H1 (cell line): ENCODE results near the gene BCAS3. TPM values are rescaled to one million over a fixed set of nuclear protein-coding genes. Genes with fewer than 3 reads are reported as not detected.

Experiments used
- CTCF ChIA-PET: fragments of 300-600 bp; sonication (Branson Sonifier 250); formaldehyde crosslinking; loops from one replicate; lab custom pipeline; 2021; ENCODE audit not compliant: partially characterized antibody; lab: Charles Lee
- POLR2A ChIA-PET: fragments of 300-600 bp; sonication (Branson Sonifier 250); formaldehyde crosslinking; loops from one replicate; lab custom pipeline; 2021; ENCODE audit warnings: inconsistent platforms; ENCODE audit not compliant: partially characterized antibody; lab: Charles Lee
- DNase-seq, 2 experiments: peaks; one replicate each; pipeline versions ENCODE4 v3.0.0 to v3.0.0-alpha.2; 2010 to 2022; ENCODE audit warnings: low spot score in 2 of 2, low read depth in 1 of 2, mixed read lengths in 1 of 2
- FAIRE-seq: peaks from 2 replicates; lab custom pipeline; 2011; peaks lifted over from hg19 to GRCh38; lab: Jason Lieb, UNC
- H2AFZ ChIP-seq: 2 replicates; pipeline ENCODE4 v1.8.1; 2012; ENCODE audit warnings: low read length, inconsistent platforms
- H2AK5ac ChIP-seq: 2 replicates; pipeline ENCODE4 v1.6.1; 2013; ENCODE audit warnings: low read depth, low read length
- H2BK120ac ChIP-seq: replicated peaks from 2 replicates; pipeline ENCODE3; 2013; ENCODE audit warnings: low read depth, low read length, inconsistent platforms
- H2BK12ac ChIP-seq: 2 replicates; pipeline ENCODE4 v1.6.1; 2013; ENCODE audit warnings: low read depth, low read length
- H2BK15ac ChIP-seq: 2 replicates; pipeline ENCODE4 v1.6.1; 2013; ENCODE audit warnings: low read length
- H2BK20ac ChIP-seq: 2 replicates; pipeline ENCODE4 v1.6.1; 2013; ENCODE audit warnings: low read length
- H2BK5ac ChIP-seq: 2 replicates; pipeline ENCODE4 v1.6.1; 2013; ENCODE audit warnings: low read depth, low read length
- H3K14ac ChIP-seq: 2 replicates; pipeline ENCODE4 v1.6.1; 2013; ENCODE audit warnings: inconsistent platforms; ENCODE audit not compliant: insufficient read length
- H3K18ac ChIP-seq: 2 replicates; pipeline ENCODE4 v1.6.1; 2013; ENCODE audit warnings: low read length; ENCODE audit errors: extremely low read depth
- H3K23ac ChIP-seq: 2 replicates; pipeline ENCODE4 v1.6.1; 2013; ENCODE audit warnings: inconsistent platforms; ENCODE audit not compliant: insufficient read length
- H3K23me2 ChIP-seq: 2 replicates; pipeline ENCODE4 v1.6.1; 2013; ENCODE audit warnings: low read depth, low read length
- H3K27ac ChIP-seq: 2 replicates; pipeline ENCODE4 v1.6.1; 2011; ENCODE audit warnings: low read depth, low read length, inconsistent platforms
- H3K27me3 ChIP-seq, 4 experiments: replicated peaks in 1 of 4; 1 replicate in 1 of 4; 2 replicates in 3 of 4; pipeline versions ENCODE4 v1.6.1 to v1.8.1; 2011 to 2013; ENCODE audit warnings: low read length in 3 of 4, mild to moderate bottlenecking in 3 of 4, inconsistent platforms in 2 of 4, mixed read lengths in 2 of 4, moderate library complexity in 1 of 4; ENCODE audit not compliant: control insufficient read depth in 3 of 4, insufficient read depth in 3 of 4; ENCODE audit errors: extremely low read depth in 1 of 4
- H3K36me3 ChIP-seq, 4 experiments: 2 replicates each; pipeline versions ENCODE4 v1.6.1 to v1.8.1; 2011 to 2013; ENCODE audit warnings: mild to moderate bottlenecking in 4 of 4, low read length in 3 of 4, moderate library complexity in 2 of 4, control low read depth in 1 of 4, inconsistent platforms in 1 of 4; ENCODE audit not compliant: insufficient read depth in 4 of 4, control insufficient read depth in 2 of 4
- H3K4ac ChIP-seq: replicated peaks from 2 replicates; pipeline ENCODE3; 2013; ENCODE audit warnings: low read length, low read depth, mixed read lengths, inconsistent platforms; ENCODE audit not compliant: insufficient read length
- H3K4me1 ChIP-seq, 4 experiments: replicated peaks in 1 of 4; 1 replicate in 1 of 4; 2 replicates in 3 of 4; pipeline versions ENCODE4 v1.6.1 to v1.8.1; 2011 to 2013; ENCODE audit warnings: low read length in 3 of 4, inconsistent platforms in 2 of 4, mixed read lengths in 1 of 4; ENCODE audit not compliant: insufficient read depth in 4 of 4, control insufficient read depth in 3 of 4
- H3K4me2 ChIP-seq, 2 experiments: 2 replicates each; pipeline versions ENCODE4 v1.6.1 to v1.8.1; 2011 to 2013; ENCODE audit warnings: low read depth in 2 of 2, low read length in 2 of 2, control low read depth in 1 of 2, inconsistent platforms in 1 of 2, mild to moderate bottlenecking in 1 of 2; ENCODE audit not compliant: insufficient read depth in 1 of 2
- H3K4me3 ChIP-seq, 4 experiments: fragments of 200-600, 300-600 bp in 1 of 4; sonication (generic), shearing (Covaris generic), sonication (Bioruptor Twin) in 1 of 4; 2 replicates each; pipeline versions ENCODE4 v1.5.1 to v1.8.1; 2011 to 2016; ENCODE audit warnings: low read length in 4 of 4, low read depth in 3 of 4, control low read depth in 2 of 4, inconsistent platforms in 2 of 4, mild to moderate bottlenecking in 2 of 4, mixed read lengths in 1 of 4, moderate library complexity in 1 of 4; ENCODE audit not compliant: insufficient read depth in 2 of 4; ENCODE audit errors: extremely low read depth in 1 of 4
- H3K56ac ChIP-seq: replicated peaks from 2 replicates; pipeline ENCODE3; 2013; ENCODE audit warnings: low read depth, mild to moderate bottlenecking, mixed read lengths, low read length, inconsistent platforms; ENCODE audit not compliant: insufficient read length
- H3K79me1 ChIP-seq: 2 replicates; pipeline ENCODE4 v1.6.1; 2013; ENCODE audit warnings: low read depth, low read length, control low read depth
- H3K79me2 ChIP-seq, 2 experiments: 2 replicates each; pipeline versions ENCODE4 v1.6.1 to v1.8.1; 2012 to 2013; ENCODE audit warnings: low read length in 2 of 2, mild to moderate bottlenecking in 2 of 2, inconsistent platforms in 1 of 2; ENCODE audit not compliant: insufficient read depth in 2 of 2, control insufficient read depth in 1 of 2
- H3K9ac ChIP-seq, 4 experiments: replicated peaks in 1 of 4; 1 replicate in 1 of 4; 2 replicates in 3 of 4; pipeline versions ENCODE4 v1.6.1 to v1.8.1; 2011 to 2013; ENCODE audit warnings: low read depth in 3 of 4, low read length in 3 of 4, control low read depth in 2 of 4, mild to moderate bottlenecking in 2 of 4, moderate library complexity in 2 of 4, inconsistent platforms in 1 of 4; ENCODE audit errors: extremely low read depth in 1 of 4
- H3K9me3 ChIP-seq, 2 experiments: 2 replicates each; pipeline versions ENCODE4 v1.6.1 to v1.8.1; 2012 to 2013; ENCODE audit warnings: mild to moderate bottlenecking in 2 of 2, moderate library complexity in 2 of 2, control low read depth in 1 of 2, inconsistent platforms in 1 of 2, low read depth in 1 of 2, low read length in 1 of 2, mixed read lengths in 1 of 2; ENCODE audit not compliant: insufficient read depth in 2 of 2
- H4K20me1 ChIP-seq, 2 experiments: replicated peaks in 1 of 2; 2 replicates each; pipeline versions ENCODE3 to v1.8.1; 2011 to 2013; ENCODE audit warnings: inconsistent platforms in 2 of 2, low read length in 2 of 2, mild to moderate bottlenecking in 1 of 2; ENCODE audit not compliant: insufficient read depth in 2 of 2, control insufficient read depth in 1 of 2
- H4K5ac ChIP-seq: 2 replicates; pipeline ENCODE4 v1.6.1; 2013; ENCODE audit warnings: low read length, low read depth, mixed read lengths, inconsistent platforms; ENCODE audit not compliant: insufficient read length
- H4K8ac ChIP-seq: 2 replicates; pipeline ENCODE4 v1.8.0; 2013; ENCODE audit warnings: mild to moderate bottlenecking, moderate library complexity, low read length, inconsistent platforms; ENCODE audit not compliant: insufficient read depth; ENCODE audit errors: extremely low read depth
- H4K91ac ChIP-seq: replicated peaks from 2 replicates; pipeline ENCODE3; 2013; ENCODE audit warnings: low read length, mixed read lengths, inconsistent platforms; ENCODE audit not compliant: insufficient read length
- CBX5 ChIP-seq: fragments of 300-800, 300-1000 bp; sonication (generic); IDR thresholded peaks from 2 replicates; pipeline ENCODE4 v1.7.1; 2016; ENCODE audit warnings: antibody characterized with exemption, low read length, low read depth
- CEBPB ChIP-seq: IDR thresholded peaks from 2 replicates; pipeline ENCODE4 v1.6.1; 2012; ENCODE audit warnings: low read depth, low read length
- CHD1 ChIP-seq: IDR thresholded peaks from 2 replicates; pipeline ENCODE4 v1.6.1; 2012; ENCODE audit warnings: low read depth, low read length, improper control_type of control experiment
- CHD2 ChIP-seq: IDR thresholded peaks from 2 replicates; pipeline ENCODE4 v1.6.1; 2012; ENCODE audit warnings: low read length, improper control_type of control experiment
- EP300 ChIP-seq, 2 experiments: IDR thresholded peaks; 1 replicate in 1 of 2; 2 replicates in 1 of 2; pipeline ENCODE4 v1.6.1; 2011 to 2012; ENCODE audit warnings: low read depth in 2 of 2, low read length in 2 of 2, mild to moderate bottlenecking in 2 of 2, borderline replicate concordance in 1 of 2, inconsistent platforms in 1 of 2, moderate library complexity in 1 of 2
- GTF2F1 ChIP-seq: IDR thresholded peaks from 2 replicates; pipeline ENCODE4 v1.6.1; 2012; ENCODE audit warnings: low read depth, low read length, improper control_type of control experiment, borderline replicate concordance
- JUND ChIP-seq: IDR thresholded peaks from 2 replicates; pipeline ENCODE4 v1.6.1; 2011; ENCODE audit warnings: mild to moderate bottlenecking, improper control_type of control experiment, low read length
- PHF8 ChIP-seq: fragments of 200-600 bp; sonication (generic); conservative IDR thresholded peaks from 2 replicates; pipeline ENCODE4 v1.7.1; 2012; ENCODE audit warnings: low read depth, mild to moderate bottlenecking, inconsistent platforms, low read length, moderate library complexity
- RFX5 ChIP-seq: IDR thresholded peaks from 2 replicates; pipeline ENCODE4 v1.6.1; 2011; ENCODE audit warnings: low read depth, low read length, improper control_type of control experiment, borderline replicate concordance
- SIX5 ChIP-seq: IDR thresholded peaks from 2 replicates; pipeline ENCODE4 v1.6.1; 2011; ENCODE audit warnings: mild to moderate bottlenecking, low read depth, low read length
- WGBS, 2 experiments: shearing (Covaris generic) in 1 of 2; methylation state at CpG; one replicate each; pipeline versions ENCODE4 v1.1.6 to v1.1.7; 2013 to 2015; ENCODE audit warnings: low lambda C conversion rate in 2 of 2, mixed read lengths in 2 of 2, inconsistent platforms in 1 of 2, low coverage in 1 of 2, missing lambda C conversion rate in 1 of 2; ENCODE audit not compliant: insufficient replicate concordance in 2 of 2, insufficient coverage in 1 of 2, insufficient read length in 1 of 2; ENCODE audit errors: extremely low coverage in 1 of 2, missing lambda C conversion rate in 1 of 2; 5-methylcytosine and 5-hydroxymethylcytosine counted together
- polyA plus RNA-seq, 7 experiments: library from polyadenylated mRNA; depleted of rRNA in 3 of 7; stranded (reverse) in 5 of 7; unstranded in 2 of 7; fragments of >200 nt in 5 of 7; fragments of 200-250 nt in 2 of 7; gene quantifications; 1 replicate in 5 of 7; 2 replicates in 1 of 7; 4 replicates in 1 of 7; pipeline versions ENCODE4 v1.2.1 to v1.2.3, GENCODE V29; 2011 to 2013; ENCODE audit warnings: missing spikeins in 2 of 7, mixed read lengths in 2 of 7
- total RNA-seq: library from RNA; stranded (reverse); fragmentation: NEBNext Ultra II Directional; extraction: Animal tissue kit (Norgen Biotek cat#: 25700); gene quantifications from 2 replicates; pipeline ENCODE4 v1.2.1, GENCODE V29; 2021

BCAS3 gene
- total and polyA plus RNA-seq, 2 of the 8 experiments (the other 6 are each of a cell fraction or from before 2014, with no cell fraction given) = 9.9 to 13.3 TPM

GRCh38 chr17:60809421-60809820 is 131.8 kb downstream of the BCAS3 start:
- Histone ChIP-seq H3K36me3 (no peaks in the 10 kb centered on the region), H3K4me1 (no peaks in the 10 kb centered on the region), H3K9ac (no peak overlapping the region), H3K4ac (no peak overlapping the region), H3K9me3 (no peaks in the 10 kb centered on the region), H3K4me3 (no peak overlapping the region), H4K5ac (no peak overlapping the region), H3K23me2 (no peaks in the 10 kb centered on the region), H2BK5ac (no peak overlapping the region), H3K79me1 (no peaks in the 10 kb centered on the region), H2AK5ac (no peak overlapping the region), H2AFZ (no peak overlapping the region), H3K18ac (no peak overlapping the region), H4K91ac (no peak overlapping the region), H3K4me2 (no peak overlapping the region), H3K14ac (no peak overlapping the region), H3K23ac (no peak overlapping the region), H3K79me2 (no peaks in the 10 kb centered on the region), H2BK20ac (no peak overlapping the region), H3K27me3 (no peaks in the 10 kb centered on the region), H2BK12ac (no peak overlapping the region), H4K8ac (no peak overlapping the region), H2BK15ac (no peak overlapping the region), H3K56ac (no peak overlapping the region), H3K27ac (no peak overlapping the region), H4K20me1 (no peaks in the 10 kb centered on the region), H2BK120ac (no peak overlapping the region)
- FAIRE-seq (no peak), DNase-seq (no peak)
- ChIA-PET CTCF (no interaction called here), POLR2A (interaction anchor here (1.3 kb wide), 1 partner anchor 55 kb away, joined by 3 read pairs; no protein-coding TSS in a partner anchor)
- no peak for TF ChIP-seq GTF2F1
- TF ChIP-seq PHF8 = no peak
- no peak for TF ChIP-seq SIX5
- TF ChIP-seq EP300 (IDR thresholded peaks at IDR 0.05; ENCODE audit: borderline replicate concordance in 1 of 2, low read depth in 2 of 2, low read length in 2 of 2) = no peak
- no peak for TF ChIP-seq RFX5
- TF ChIP-seq CHD1 = no peak
- TF ChIP-seq JUND = no peak
- no peak for TF ChIP-seq CEBPB
- no peak for TF ChIP-seq CBX5
- no peak for TF ChIP-seq CHD2
- 87% methylated on average over 1 of the region's 1 CpG; no CpG with 5 or more reads in 1 of the 2 experiments for WGBS, 2 experiments
